HG02970 (cell line): ENCODE data around the gene SNX5.

ENCODE experiments used
- ATAC-seq: cut with Tn5 transposase; IDR thresholded peaks from one replicate; pipeline ENCODE4 v1.9.1; 2021; ENCODE audit warnings: mild to moderate bottlenecking, moderate library complexity, moderate number of reproducible peaks; ENCODE audit not compliant: unreplicated experiment, low FRiP score

Gene SNX5

DNA sequence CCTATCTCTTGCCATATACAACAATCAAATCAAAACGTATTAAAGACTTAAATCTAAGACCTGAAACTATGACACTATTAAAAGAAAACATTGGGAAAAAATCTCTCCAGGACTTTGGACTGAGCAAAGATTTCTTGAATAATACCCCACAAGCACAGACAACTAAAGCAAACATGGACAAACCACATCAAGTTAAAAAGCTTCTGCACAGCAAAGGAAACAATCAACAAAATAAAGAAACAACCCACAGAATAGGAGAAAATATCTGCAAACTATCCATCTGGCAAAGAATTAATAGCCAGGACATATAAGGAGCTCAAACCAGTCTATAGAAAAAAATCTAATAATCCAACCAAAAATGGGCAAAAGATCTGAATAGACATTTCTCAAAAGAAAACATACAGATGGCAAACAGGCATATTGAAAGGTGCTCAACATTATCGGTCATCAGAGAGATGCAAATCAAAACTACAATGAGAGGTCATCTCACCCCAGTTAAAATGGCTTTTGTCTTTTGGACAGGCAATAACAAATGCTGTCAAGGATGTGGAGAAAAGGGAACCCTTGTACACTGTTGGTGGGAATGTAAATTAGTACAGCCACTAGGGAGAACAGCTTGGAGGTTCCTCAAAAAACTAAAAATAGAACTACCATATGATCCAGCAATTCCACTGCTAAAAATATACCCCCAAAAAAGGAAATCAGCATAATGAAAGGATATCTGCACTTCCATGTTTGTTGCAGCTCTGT lies 76.2 kb downstream of the SNX5 start:
- ATAC-seq: no peak
